Smooth muscle cell (in vitro differentiated cells): ENCODE results near the gene C4BPA. TPM values are rescaled to one million over a fixed set of nuclear protein-coding genes. Genes with fewer than 3 reads are reported as not detected.

ENCODE experiments used
- DNase-seq: peaks from one replicate; lab custom pipeline; 2025; ENCODE audit not compliant: unreplicated experiment; lab: John Stamatoyannopoulos, UW
- H2AFZ ChIP-seq: fragments of 200-600 bp; sonication (generic); 2 replicates; pipeline ENCODE4 v1.6.0; 2016; ENCODE audit warnings: antibody characterized with exemption, low read depth, mild to moderate bottlenecking
- H3F3A ChIP-seq: fragments of 200-600 bp; sonication (generic); 2 replicates; pipeline ENCODE4 v1.6.0; 2017; ENCODE audit warnings: antibody characterized with exemption, low read depth
- H3K27ac ChIP-seq: fragments of 200-600 bp; sonication (generic); 2 replicates; pipeline ENCODE4 v1.5.1; 2016; ENCODE audit warnings: low read depth, mild to moderate bottlenecking
- H3K27me3 ChIP-seq: fragments of 200-600 bp; sonication (generic); 2 replicates; pipeline ENCODE4 v1.6.1; 2016; ENCODE audit warnings: low read depth, mild to moderate bottlenecking
- H3K36me3 ChIP-seq: fragments of 200-600 bp; sonication (generic); 2 replicates; pipeline ENCODE4 v1.5.1; 2016; ENCODE audit warnings: low read depth
- H3K4me1 ChIP-seq: fragments of 200-600 bp; sonication (generic); 2 replicates; pipeline ENCODE4 v1.5.1; 2016; ENCODE audit warnings: low read depth
- H3K4me2 ChIP-seq: fragments of 200-600 bp; sonication (generic); 2 replicates; pipeline ENCODE4 v1.6.0; 2016; ENCODE audit warnings: mild to moderate bottlenecking
- H3K4me3 ChIP-seq: fragments of 200-600 bp; sonication (generic); 2 replicates; pipeline ENCODE4 v1.5.1; 2016; ENCODE audit warnings: mild to moderate bottlenecking
- H3K79me2 ChIP-seq: fragments of 200-600 bp; sonication (generic); 2 replicates; pipeline ENCODE4 v1.6.0; 2016; ENCODE audit warnings: low read depth, mild to moderate bottlenecking
- H3K9ac ChIP-seq: fragments of 200-600 bp; sonication (generic); 2 replicates; pipeline ENCODE4 v1.6.0; 2016; ENCODE audit warnings: low read depth
- H3K9me3 ChIP-seq: fragments of 200-600 bp; sonication (generic); replicated peaks from 2 replicates; pipeline ENCODE4 v1.5.1; 2016; ENCODE audit warnings: low read depth
- H4K20me1 ChIP-seq: fragments of 200-600 bp; sonication (generic); 2 replicates; pipeline ENCODE4 v1.6.0; 2016; ENCODE audit warnings: low read depth
- WGBS: methylation state at CpG from one replicate; pipeline ENCODE4 v1.1.7; 2016; ENCODE audit warnings: low lambda C conversion rate; 5-methylcytosine and 5-hydroxymethylcytosine counted together
- polyA plus RNA-seq: library from polyadenylated mRNA; unstranded; fragments of >200 nt; fragmentation: Nextera tagmentation; extraction: Ambion mirVana; gene quantifications from 2 replicates; pipeline ENCODE4 v1.2.1, GENCODE V29; 2016
- total RNA-seq: library from RNA; depleted of rRNA; stranded (reverse); fragments of >200 nt; gene quantifications from 2 replicates; pipeline ENCODE4 v1.2.3, GENCODE V29; 2014
- TF ChIP-seq, protein P1 (sequence below): fragments of 200-600 bp; sonication (generic); IDR thresholded peaks from 2 replicates; pipeline ENCODE4 v1.5.1; 2017; ENCODE audit warnings: borderline replicate concordance, mild to moderate bottlenecking, antibody characterized with exemption; ENCODE audit not compliant: insufficient read depth, poor library complexity, severe bottlenecking

Gene C4BPA
- total and polyA plus RNA-seq, 2 experiments from 2014 or later, result not detected

- TF ChIP-seq, protein P1, sequence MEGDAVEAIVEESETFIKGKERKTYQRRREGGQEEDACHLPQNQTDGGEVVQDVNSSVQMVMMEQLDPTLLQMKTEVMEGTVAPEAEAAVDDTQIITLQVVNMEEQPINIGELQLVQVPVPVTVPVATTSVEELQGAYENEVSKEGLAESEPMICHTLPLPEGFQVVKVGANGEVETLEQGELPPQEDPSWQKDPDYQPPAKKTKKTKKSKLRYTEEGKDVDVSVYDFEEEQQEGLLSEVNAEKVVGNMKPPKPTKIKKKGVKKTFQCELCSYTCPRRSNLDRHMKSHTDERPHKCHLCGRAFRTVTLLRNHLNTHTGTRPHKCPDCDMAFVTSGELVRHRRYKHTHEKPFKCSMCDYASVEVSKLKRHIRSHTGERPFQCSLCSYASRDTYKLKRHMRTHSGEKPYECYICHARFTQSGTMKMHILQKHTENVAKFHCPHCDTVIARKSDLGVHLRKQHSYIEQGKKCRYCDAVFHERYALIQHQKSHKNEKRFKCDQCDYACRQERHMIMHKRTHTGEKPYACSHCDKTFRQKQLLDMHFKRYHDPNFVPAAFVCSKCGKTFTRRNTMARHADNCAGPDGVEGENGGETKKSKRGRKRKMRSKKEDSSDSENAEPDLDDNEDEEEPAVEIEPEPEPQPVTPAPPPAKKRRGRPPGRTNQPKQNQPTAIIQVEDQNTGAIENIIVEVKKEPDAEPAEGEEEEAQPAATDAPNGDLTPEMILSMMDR, result no peak
- H3K79me2 ChIP-seq, result no peaks in the 10 kb centered on the region
- 68% methylated on average over 1 of the region's 1 CpG for WGBS
These were observed 36.5 kb downstream of the C4BPA start for GRCh38 chr1:207140536-207140935.

DNA sequence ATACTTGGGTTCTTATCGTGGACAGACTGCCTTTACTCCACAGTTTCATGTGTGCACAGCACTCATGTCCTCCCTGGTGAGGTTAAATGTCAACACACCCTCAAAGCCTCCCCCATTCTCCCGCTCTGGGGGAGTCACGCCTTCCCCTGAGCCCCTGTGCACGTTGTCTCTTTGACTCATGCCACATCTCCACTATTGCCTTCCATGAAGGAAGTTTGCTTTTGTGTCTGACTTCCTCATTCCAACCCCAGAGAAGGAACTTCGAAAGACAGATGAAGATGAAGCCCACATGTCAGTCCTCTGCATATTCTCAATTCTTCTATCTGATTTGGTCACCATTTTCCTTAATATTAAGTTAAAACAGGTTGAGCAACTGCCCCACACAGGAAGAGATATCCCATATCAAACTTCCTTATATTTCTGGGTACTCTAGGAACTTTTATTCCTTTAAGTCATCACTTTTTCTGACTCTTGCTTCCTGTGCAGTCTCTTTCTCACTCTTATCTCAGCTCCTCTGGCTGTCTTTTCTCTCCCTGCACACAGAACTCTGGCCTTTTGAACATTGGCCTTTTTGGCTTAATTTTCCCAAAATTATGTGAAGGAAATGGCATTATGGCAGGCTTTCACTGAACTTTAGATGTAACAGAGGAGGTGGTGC, 41.5 kb downstream of the C4BPA start:
- Histone ChIP-seq H3K36me3 (no peaks in the 10 kb centered on the region), H2AFZ (no peak overlapping the region), H3K27me3 (no peaks in the 10 kb centered on the region), H4K20me1 (no peaks in the 10 kb centered on the region), H3K79me2 (no peaks in the 10 kb centered on the region), H3K9me3 (peaks cover under 1% of the 10 kb centered on the region), H3K27ac (no peak overlapping the region), H3K4me1 (no peaks in the 10 kb centered on the region), H3K4me3 (no peak overlapping the region), H3K4me2 (no peak overlapping the region), H3K9ac (no peak overlapping the region), H3F3A (no peaks in the 10 kb centered on the region)
- TF ChIP-seq, protein P1, result no peak
- no peak for DNase-seq
- 95% methylated on average over 5 of the region's 5 CpGs for WGBS

More at GRCh38 chr1:207140536-207140935, 36.5 kb downstream of the C4BPA start:
- no peak overlapping the region for H2AFZ ChIP-seq
- DNase-seq, result no peak
- H3K36me3 ChIP-seq, result no peaks in the 10 kb centered on the region
- H3K27ac ChIP-seq, result no peak overlapping the region
- H3K4me1 ChIP-seq, result no peaks in the 10 kb centered on the region
- no peaks in the 10 kb centered on the region for H3F3A ChIP-seq
- H3K4me2 ChIP-seq, result no peak overlapping the region
- no peaks in the 10 kb centered on the region for H3K27me3 ChIP-seq
- H3K4me3 ChIP-seq, result no peak overlapping the region
- no peaks in the 10 kb centered on the region for H4K20me1 ChIP-seq
- no peaks in the 10 kb centered on the region for H3K9me3 ChIP-seq
- no peak overlapping the region for H3K9ac ChIP-seq

DNA sequence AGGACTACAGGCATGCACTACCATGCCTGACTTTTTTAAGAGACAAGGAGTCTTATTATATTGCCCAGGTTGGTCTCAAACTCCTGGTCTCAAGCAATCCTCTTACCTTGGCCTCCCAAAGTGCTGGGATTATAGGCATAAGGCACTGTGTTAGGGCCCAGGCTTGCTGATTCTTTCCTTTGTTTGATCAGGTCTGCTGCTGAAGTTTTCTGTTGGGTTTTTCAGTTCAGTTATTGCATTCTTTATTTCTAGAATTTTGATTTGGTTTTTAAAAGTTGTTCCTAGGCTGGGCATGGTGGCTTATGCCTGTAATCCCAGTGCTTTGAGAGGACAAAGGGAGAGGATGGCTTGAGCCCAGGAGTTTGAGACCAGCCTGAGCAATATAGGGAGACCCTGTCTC, 47.9 kb downstream of the C4BPA start:
- Histone ChIP-seq H3K79me2 (no peaks in the 10 kb centered on the region), H4K20me1 (no peaks in the 10 kb centered on the region), H3F3A (no peaks in the 10 kb centered on the region), H3K27ac (no peak overlapping the region), H3K36me3 (no peaks in the 10 kb centered on the region), H3K4me1 (no peaks in the 10 kb centered on the region), H3K4me3 (no peak overlapping the region), H3K27me3 (no peaks in the 10 kb centered on the region), H2AFZ (no peak overlapping the region), H3K4me2 (no peak overlapping the region), H3K9ac (no peak overlapping the region), H3K9me3 (peaks cover 6% of the 10 kb centered on the region)
- TF ChIP-seq, protein P1, result no peak
- DNase-seq, result no peak

DNA sequence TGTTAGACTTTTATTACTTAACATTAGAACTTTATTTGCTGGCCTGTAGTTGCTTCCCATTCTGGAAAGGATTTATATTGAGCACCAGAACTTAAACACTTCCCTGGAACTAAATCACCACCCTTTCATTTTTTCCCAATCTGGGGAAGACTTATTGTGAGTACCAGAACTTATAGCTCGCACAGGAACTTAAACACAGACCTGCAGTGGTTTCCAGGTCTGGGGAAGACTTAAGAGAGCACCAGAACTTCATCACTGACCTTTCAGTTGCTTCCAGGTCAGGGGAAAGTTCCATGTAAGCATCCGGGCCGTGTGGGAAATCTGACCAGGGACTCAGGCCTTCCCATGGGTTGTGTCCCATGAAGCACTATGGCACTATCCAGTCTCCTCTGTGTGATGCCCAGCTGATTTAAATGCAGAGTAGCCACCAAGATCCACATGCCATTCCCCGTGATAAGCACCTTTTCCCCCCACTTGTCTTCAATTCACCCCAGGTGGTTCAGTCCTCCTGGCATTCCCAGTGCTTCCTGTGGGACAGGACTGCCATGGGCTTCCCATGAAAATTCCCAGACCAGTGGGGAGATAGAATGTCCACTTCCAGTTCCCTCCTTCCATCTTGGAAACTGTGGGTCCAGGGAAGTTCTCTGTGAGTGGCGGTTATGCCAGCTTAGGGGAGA, 48.9 kb downstream of the C4BPA start:
- no peaks in the 10 kb centered on the region for H3K4me1 ChIP-seq
- H3K79me2 ChIP-seq, result no peaks in the 10 kb centered on the region
- no peaks in the 10 kb centered on the region for H3K36me3 ChIP-seq
- no peak for DNase-seq
- no peaks in the 10 kb centered on the region for H3F3A ChIP-seq
- TF ChIP-seq, protein P1, result no peak
- no peak overlapping the region for H3K4me3 ChIP-seq
- H3K4me2 ChIP-seq, result no peak overlapping the region
- H3K9me3 ChIP-seq, result peaks cover 6% of the 10 kb centered on the region
- WGBS, result 87% methylated on average over 5 of the region's 5 CpGs
- no peak overlapping the region for H3K27ac ChIP-seq
- H3K9ac ChIP-seq, result no peak overlapping the region
- no peaks in the 10 kb centered on the region for H3K27me3 ChIP-seq
- no peaks in the 10 kb centered on the region for H4K20me1 ChIP-seq
- H2AFZ ChIP-seq, result no peak overlapping the region
